ENCODE results near the gene FETUB.
"Not testable (repeated sequence)": the region's sequence is repeated elsewhere in the genome, so short reads cannot be mapped to it uniquely, and the experiment has no call there.

The FETUB gene

DNA sequence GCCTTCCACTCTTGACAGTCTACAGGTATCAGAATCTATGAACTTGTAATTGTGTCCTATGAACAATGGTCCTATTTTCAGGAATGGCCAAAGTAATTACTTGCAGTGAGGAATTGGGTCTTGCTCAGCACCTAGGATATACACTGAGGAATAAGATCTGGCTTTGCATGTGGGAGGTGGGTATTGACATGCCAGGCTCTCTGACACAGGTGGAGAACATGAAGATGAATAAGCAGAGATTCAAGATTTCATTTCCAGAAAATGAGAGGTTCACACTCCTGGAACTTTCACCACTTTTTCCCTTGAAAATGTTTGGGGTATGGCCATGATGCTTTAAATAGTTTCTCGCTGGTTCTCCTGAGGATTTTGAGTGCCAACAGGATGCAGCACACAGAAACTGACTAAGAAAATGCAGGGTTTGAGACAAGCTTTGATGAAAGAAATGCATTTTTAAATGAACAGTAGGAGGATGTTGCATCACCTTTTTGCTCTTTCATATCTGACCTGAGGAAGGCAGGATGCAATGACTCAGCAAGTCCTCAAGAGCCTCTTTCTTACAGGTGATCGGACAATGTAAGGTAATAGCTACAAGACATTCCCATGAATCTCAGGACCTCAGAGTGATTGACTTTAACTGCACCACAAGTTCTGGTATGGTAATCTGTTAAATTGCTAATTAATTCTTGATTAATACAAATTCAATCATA is 29.3 kb downstream of the FETUB start:
- Histone ChIP-seq H3K27me3 (ENCODE audit: control insufficient read depth in 1 of 2, insufficient read depth in 2 of 2, low read length in 2 of 2) (peaks cover 8 to 12% of the 10 kb centered on the region in 2 donors), H3K9ac (ENCODE audit: low read depth in 1 of 2, low read length in 2 of 2) (no peak overlapping the region), H3K9me3 (ENCODE audit: control insufficient read depth in 1 of 2, low read length in 2 of 2) (no peaks in the 10 kb centered on the region), H3K36me3 (ENCODE audit: control insufficient read depth in 1 of 2, insufficient read depth in 2 of 2, low read length in 2 of 2) (no peaks in the 10 kb centered on the region), H3K27ac (ENCODE audit: low read depth, low read length) (no peak overlapping the region), H3K4me1 (ENCODE audit: control insufficient read depth in 1 of 2, insufficient read depth in 2 of 2, low read length in 2 of 2) (no peaks in the 10 kb centered on the region), H3K4me3 (ENCODE audit: low read depth in 1 of 2, low read length in 2 of 2) (no peak overlapping the region)

- peaks cover 8 to 16% of the 10 kb centered on the region in 2 donors for H3K27me3 ChIP-seq (ENCODE audit: control insufficient read depth in 1 of 2, insufficient read depth in 2 of 2, low read length in 2 of 2)
- no peak overlapping the region for H3K4me3 ChIP-seq (ENCODE audit: low read depth in 1 of 2, low read length in 2 of 2)
- no peaks in the 10 kb centered on the region for H3K4me1 ChIP-seq (ENCODE audit: control insufficient read depth in 1 of 2, insufficient read depth in 2 of 2, low read length in 2 of 2)
- no peaks in the 10 kb centered on the region for H3K9me3 ChIP-seq (ENCODE audit: control insufficient read depth in 1 of 2, low read length in 2 of 2)
- no peaks in the 10 kb centered on the region for H3K36me3 ChIP-seq (ENCODE audit: control insufficient read depth in 1 of 2, insufficient read depth in 2 of 2, low read length in 2 of 2)
- H3K27ac ChIP-seq (ENCODE audit: low read depth, low read length): no peak overlapping the region
- H3K9ac ChIP-seq (ENCODE audit: low read depth in 1 of 2, low read length in 2 of 2): no peak overlapping the region
Observed at GRCh38 chr3:186670155-186670554, 30.0 kb downstream of the FETUB start.

DNA sequence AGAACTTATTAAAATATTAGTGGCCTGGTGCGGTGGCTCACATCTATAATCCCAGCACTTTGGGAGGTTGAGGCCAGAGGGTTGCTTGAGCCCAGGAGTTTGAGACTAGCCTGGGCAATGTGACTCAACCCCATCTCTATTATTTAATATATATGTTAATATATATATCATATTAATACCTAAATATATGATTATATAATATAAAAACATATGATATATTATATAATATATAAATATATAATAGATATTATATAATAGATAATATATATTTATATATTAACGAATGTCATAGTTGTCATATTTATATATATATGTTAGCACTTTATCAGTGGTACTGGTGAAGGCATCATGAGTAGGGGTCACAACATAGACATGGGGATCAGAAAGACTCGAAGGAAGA is 30.9 kb downstream of the FETUB start:
- Histone ChIP-seq H3K9me3 (ENCODE audit: control insufficient read depth in 1 of 2, low read length in 2 of 2) (no peaks in the 10 kb centered on the region), H3K27ac (ENCODE audit: low read depth, low read length) (no peak overlapping the region), H3K4me3 (ENCODE audit: low read depth in 1 of 2, low read length in 2 of 2) (no peak overlapping the region), H3K9ac (ENCODE audit: low read depth in 1 of 2, low read length in 2 of 2) (no peak overlapping the region), H3K36me3 (ENCODE audit: control insufficient read depth in 1 of 2, insufficient read depth in 2 of 2, low read length in 2 of 2) (no peaks in the 10 kb centered on the region), H3K27me3 (ENCODE audit: control insufficient read depth in 1 of 2, insufficient read depth in 2 of 2, low read length in 2 of 2) (peaks cover 3 to 12% of the 10 kb centered on the region in 2 donors), H3K4me1 (ENCODE audit: control insufficient read depth in 1 of 2, insufficient read depth in 2 of 2, low read length in 2 of 2) (no peaks in the 10 kb centered on the region)

GRCh38 chr3:186678604-186679003 is 38.4 kb downstream of the FETUB start:
- Histone ChIP-seq H3K36me3 (ENCODE audit: control insufficient read depth in 1 of 2, insufficient read depth in 2 of 2, low read length in 2 of 2) (no peaks in the 10 kb centered on the region), H3K9ac (ENCODE audit: low read depth in 1 of 2, low read length in 2 of 2) (no peak overlapping the region), H3K4me1 (ENCODE audit: control insufficient read depth in 1 of 2, insufficient read depth in 2 of 2, low read length in 2 of 2) (no peaks in the 10 kb centered on the region), H3K4me3 (ENCODE audit: low read depth in 1 of 2, low read length in 2 of 2) (no peak overlapping the region), H3K27me3 (ENCODE audit: control insufficient read depth in 1 of 2, insufficient read depth in 2 of 2, low read length in 2 of 2) (peaks cover 7 to 12% of the 10 kb centered on the region in 2 donors), H3K9me3 (ENCODE audit: control insufficient read depth in 1 of 2, low read length in 2 of 2) (no peaks in the 10 kb centered on the region), H3K27ac (ENCODE audit: low read depth, low read length) (no peak overlapping the region)

DNA sequence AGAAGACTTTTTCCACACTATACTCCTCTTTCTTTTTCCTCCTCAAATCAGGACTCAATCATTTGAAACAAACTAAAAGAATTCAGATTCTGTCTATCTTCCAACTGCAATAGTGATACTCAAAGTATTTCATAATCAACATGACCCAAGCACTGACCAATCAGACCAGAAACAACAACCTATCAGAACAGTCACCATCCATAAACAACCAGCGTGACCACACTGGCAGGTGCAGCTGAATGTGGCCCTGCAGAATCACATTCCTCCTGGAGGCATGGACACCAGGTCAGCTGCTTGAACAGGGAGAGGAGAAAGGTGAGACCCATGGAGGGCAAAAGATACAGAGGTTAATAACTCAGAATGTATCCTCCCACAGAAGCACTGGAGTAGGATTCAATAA is 39.0 kb downstream of the FETUB start:
- no peaks in the 10 kb centered on the region for H3K4me1 ChIP-seq (ENCODE audit: control insufficient read depth in 1 of 2, insufficient read depth in 2 of 2, low read length in 2 of 2)
- H3K27ac ChIP-seq (ENCODE audit: low read depth, low read length): no peak overlapping the region
- no peak overlapping the region for H3K9ac ChIP-seq (ENCODE audit: low read depth in 1 of 2, low read length in 2 of 2)
- no peak overlapping the region for H3K4me3 ChIP-seq (ENCODE audit: low read depth in 1 of 2, low read length in 2 of 2)
- no peaks in the 10 kb centered on the region for H3K9me3 ChIP-seq (ENCODE audit: control insufficient read depth in 1 of 2, low read length in 2 of 2)
- no peaks in the 10 kb centered on the region for H3K36me3 ChIP-seq (ENCODE audit: control insufficient read depth in 1 of 2, insufficient read depth in 2 of 2, low read length in 2 of 2)
- peaks cover 5 to 7% of the 10 kb centered on the region in 2 donors for H3K27me3 ChIP-seq (ENCODE audit: control insufficient read depth in 1 of 2, insufficient read depth in 2 of 2, low read length in 2 of 2)

DNA sequence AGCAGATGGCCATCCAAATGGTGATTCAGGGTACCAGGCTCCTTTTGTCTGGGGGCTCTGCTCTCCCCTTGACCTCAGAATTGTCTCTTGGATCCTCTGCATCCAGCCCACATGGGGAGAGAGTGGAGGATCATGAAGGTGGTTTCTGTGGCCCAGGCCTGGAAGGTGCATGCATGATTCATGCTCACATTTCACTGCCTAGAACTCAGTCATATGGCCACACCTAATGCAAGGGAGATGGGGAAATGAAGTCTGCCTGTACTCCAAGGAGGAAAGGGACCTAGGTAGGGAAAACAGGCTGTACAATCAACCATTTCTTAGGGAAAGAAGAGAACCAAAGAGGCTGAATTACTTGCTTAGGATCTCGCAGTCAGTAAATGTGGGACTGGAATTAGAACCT is 40.7 kb downstream of the FETUB start:
- H3K27ac ChIP-seq (ENCODE audit: low read depth, low read length): no peak overlapping the region
- no peaks in the 10 kb centered on the region for H3K36me3 ChIP-seq (ENCODE audit: control insufficient read depth in 1 of 2, insufficient read depth in 2 of 2, low read length in 2 of 2)
- H3K4me1 ChIP-seq (ENCODE audit: control insufficient read depth in 1 of 2, insufficient read depth in 2 of 2, low read length in 2 of 2): no peaks in the 10 kb centered on the region
- H3K9ac ChIP-seq (ENCODE audit: low read depth in 1 of 2, low read length in 2 of 2): no peak overlapping the region
- H3K27me3 ChIP-seq (ENCODE audit: control insufficient read depth in 1 of 2, insufficient read depth in 2 of 2, low read length in 2 of 2): peaks cover 0 to 5% of the 10 kb centered on the region in 2 donors
- H3K9me3 ChIP-seq (ENCODE audit: control insufficient read depth in 1 of 2, low read length in 2 of 2): peaks cover 0 to 3% of the 10 kb centered on the region in 2 donors
- no peak overlapping the region for H3K4me3 ChIP-seq (ENCODE audit: low read depth in 1 of 2, low read length in 2 of 2)

DNA sequence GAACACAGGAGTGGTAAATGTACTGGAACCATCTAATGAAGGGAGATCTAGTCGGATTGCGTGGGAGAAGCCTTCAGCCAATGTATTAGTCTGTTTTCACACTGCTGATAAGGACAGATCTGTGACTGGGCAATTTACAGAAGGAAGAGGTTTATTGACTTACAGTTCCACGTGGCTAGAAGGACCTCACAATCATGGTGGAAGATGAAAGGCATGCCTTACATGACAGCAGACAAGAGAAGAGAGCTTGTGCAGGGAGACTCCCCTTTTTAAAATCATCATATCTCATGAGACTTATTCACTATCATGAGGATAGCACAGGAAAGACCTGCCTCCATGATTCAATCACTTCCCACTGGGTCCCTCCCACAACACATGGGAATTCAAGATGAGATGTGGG is 42.6 kb downstream of the FETUB start:
- Histone ChIP-seq H3K4me1 (ENCODE audit: control insufficient read depth in 1 of 2, insufficient read depth in 2 of 2, low read length in 2 of 2) (no peaks in the 10 kb centered on the region), H3K9me3 (ENCODE audit: control insufficient read depth in 1 of 2, low read length in 2 of 2) (peaks cover 0 to 3% of the 10 kb centered on the region in 2 donors), H3K9ac (ENCODE audit: low read depth in 1 of 2, low read length in 2 of 2) (no peak overlapping the region), H3K27me3 (ENCODE audit: control insufficient read depth in 1 of 2, insufficient read depth in 2 of 2, low read length in 2 of 2) (peaks cover 4 to 9% of the 10 kb centered on the region in 2 donors), H3K4me3 (ENCODE audit: low read depth in 1 of 2, low read length in 2 of 2) (no peak overlapping the region), H3K27ac (ENCODE audit: low read depth, low read length) (no peak overlapping the region), H3K36me3 (ENCODE audit: control insufficient read depth in 1 of 2, insufficient read depth in 2 of 2, low read length in 2 of 2) (no peaks in the 10 kb centered on the region)

DNA sequence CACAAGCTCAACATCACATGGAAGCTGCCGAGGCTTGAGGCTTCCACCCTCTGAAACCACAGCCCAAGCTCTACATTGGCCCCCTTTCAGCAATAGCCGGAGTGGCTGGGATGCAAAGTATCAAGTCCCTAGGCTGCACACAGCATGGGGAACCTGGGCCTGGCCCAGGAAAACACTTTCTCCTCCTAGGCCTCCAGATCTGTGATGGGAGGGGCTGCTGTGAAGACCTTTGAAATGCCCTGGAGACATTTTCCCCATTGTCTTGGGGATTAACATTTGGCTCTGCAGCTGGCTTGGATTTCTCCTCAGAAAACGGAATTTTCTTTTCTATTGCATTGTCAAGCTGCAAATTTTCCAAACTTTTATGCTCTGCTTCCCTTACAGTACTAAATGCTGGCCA is 43.8 kb downstream of the FETUB start:
- no peaks in the 10 kb centered on the region for H3K36me3 ChIP-seq (ENCODE audit: control insufficient read depth in 1 of 2, insufficient read depth in 2 of 2, low read length in 2 of 2)
- no peak overlapping the region for H3K27ac ChIP-seq (ENCODE audit: low read depth, low read length)
- no peak overlapping the region for H3K4me3 ChIP-seq (ENCODE audit: low read depth in 1 of 2, low read length in 2 of 2)
- H3K4me1 ChIP-seq (ENCODE audit: control insufficient read depth in 1 of 2, insufficient read depth in 2 of 2, low read length in 2 of 2): no peaks in the 10 kb centered on the region
- peaks cover 4% of the 10 kb centered on the region in 2 donors for H3K27me3 ChIP-seq (ENCODE audit: control insufficient read depth in 1 of 2, insufficient read depth in 2 of 2, low read length in 2 of 2)
- peaks cover 0 to 3% of the 10 kb centered on the region in 2 donors for H3K9me3 ChIP-seq (ENCODE audit: control insufficient read depth in 1 of 2, low read length in 2 of 2)
- H3K9ac ChIP-seq (ENCODE audit: low read depth in 1 of 2, low read length in 2 of 2): no peak overlapping the region

DNA sequence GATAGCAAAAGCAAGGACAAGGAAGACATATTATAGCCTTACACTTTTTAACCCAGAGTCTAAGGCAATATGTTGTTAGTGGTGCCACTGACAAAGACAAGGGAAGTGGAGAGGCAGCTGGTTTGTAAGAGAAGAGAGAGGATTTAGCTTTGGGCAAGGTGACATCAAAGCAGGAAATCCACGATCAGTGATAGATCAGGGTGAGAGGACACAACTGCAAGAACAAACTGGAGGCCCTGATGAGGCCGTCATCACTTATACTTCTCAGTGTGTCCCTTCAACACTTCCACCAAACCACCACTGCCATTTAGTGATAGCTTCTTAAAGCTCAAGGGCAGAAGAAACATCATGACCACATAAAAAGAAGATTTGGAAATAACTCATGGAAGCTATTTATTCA is 46.3 kb downstream of the FETUB start:
- not testable (repeated sequence) for H3K9ac ChIP-seq (ENCODE audit: low read depth in 1 of 2, low read length in 2 of 2); H3K27me3 ChIP-seq (ENCODE audit: control insufficient read depth in 1 of 2, insufficient read depth in 2 of 2, low read length in 2 of 2); H3K9me3 ChIP-seq (ENCODE audit: control insufficient read depth in 1 of 2, low read length in 2 of 2); H3K36me3 ChIP-seq (ENCODE audit: control insufficient read depth in 1 of 2, insufficient read depth in 2 of 2, low read length in 2 of 2); H3K4me3 ChIP-seq (ENCODE audit: low read depth in 1 of 2, low read length in 2 of 2); H3K4me1 ChIP-seq (ENCODE audit: control insufficient read depth in 1 of 2, insufficient read depth in 2 of 2, low read length in 2 of 2); H3K27ac ChIP-seq (ENCODE audit: low read depth, low read length)

GRCh38 chr3:186687120-186687651 is 47.0 kb downstream of the FETUB start:
- Histone ChIP-seq H3K27me3 (ENCODE audit: control insufficient read depth in 1 of 2, insufficient read depth in 2 of 2, low read length in 2 of 2) (peaks cover 12 to 15% of the 10 kb centered on the region in 2 donors), H3K36me3 (ENCODE audit: control insufficient read depth in 1 of 2, insufficient read depth in 2 of 2, low read length in 2 of 2) (no peaks in the 10 kb centered on the region), H3K27ac (ENCODE audit: low read depth, low read length) (no peak overlapping the region), H3K9ac (ENCODE audit: low read depth in 1 of 2, low read length in 2 of 2) (no peak overlapping the region), H3K9me3 (ENCODE audit: control insufficient read depth in 1 of 2, low read length in 2 of 2) (peaks cover 0 to 3% of the 10 kb centered on the region in 2 donors), H3K4me1 (ENCODE audit: control insufficient read depth in 1 of 2, insufficient read depth in 2 of 2, low read length in 2 of 2) (no peaks in the 10 kb centered on the region), H3K4me3 (ENCODE audit: low read depth in 1 of 2, low read length in 2 of 2) (no peak overlapping the region)

Data from duodenal mucosa (tissue), 2 donors.